Central memory CD8-positive, alpha-beta T cell (primary cell): Measurements from ENCODE around the gene ZYG11A.

Source experiments
- ATAC-seq: fragments of 150-1000 bp; cut with Tn5 transposase; replicated peaks from 2 replicates; pipeline ENCODE4 v1.10.0; 2022; ENCODE audit warnings: mild to moderate bottlenecking, moderate FRiP score, moderate number of reproducible peaks; ENCODE audit not compliant: poor library complexity, severe bottlenecking; ENCODE audit errors: extremely low read depth
- DNase-seq, 2 donors: peaks; one replicate each; pipeline ENCODE4 v3.0.0; 2021; ENCODE audit warnings: low spot score in 2 of 2
- H3K27ac Mint-ChIP-seq: one replicate; pipeline ENCODE4 v1.8.0; 2022; ENCODE audit warnings: low read depth, mild to moderate bottlenecking, moderate library complexity, mixed read lengths
- H3K27me3 Mint-ChIP-seq: one replicate; pipeline ENCODE4 v1.8.0; 2022; ENCODE audit warnings: mixed read lengths
- H3K36me3 Mint-ChIP-seq: one replicate; pipeline ENCODE4 v1.8.0; 2022; ENCODE audit warnings: mild to moderate bottlenecking, moderate library complexity, mixed read lengths; ENCODE audit not compliant: insufficient read depth
- H3K4me1 Mint-ChIP-seq: one replicate; pipeline ENCODE4 v1.8.0; 2022; ENCODE audit warnings: mixed read lengths
- H3K4me3 Mint-ChIP-seq: one replicate; pipeline ENCODE4 v1.8.0; 2022; ENCODE audit warnings: mild to moderate bottlenecking, moderate library complexity, mixed read lengths
- H3K9me3 Mint-ChIP-seq: one replicate; pipeline ENCODE4 v1.8.0; 2022; ENCODE audit warnings: mixed read lengths

The ZYG11A gene

GRCh38 chr1:52914463-52914862 is 71.9 kb downstream of the ZYG11A start:
- Mint-ChIP-seq H3K27me3 (no peaks in the 10 kb centered on the region), H3K36me3 (peaks cover 4% of the 10 kb centered on the region), H3K4me3 (no peak overlapping the region), H3K9me3 (no peaks in the 10 kb centered on the region), H3K4me1 (peaks cover 7% of the 10 kb centered on the region), H3K27ac (no peak overlapping the region)
- ATAC-seq, result no peak
- no peak for DNase-seq

GRCh38 chr1:52915211-52915854 is 72.8 kb downstream of the ZYG11A start:
- Mint-ChIP-seq H3K27ac (no peak overlapping the region), H3K9me3 (no peaks in the 10 kb centered on the region), H3K27me3 (no peaks in the 10 kb centered on the region), H3K4me3 (no peak overlapping the region), H3K4me1 (peaks cover 16% of the 10 kb centered on the region), H3K36me3 (peaks cover 8% of the 10 kb centered on the region)
- no peak for DNase-seq
- ATAC-seq, result no peak

GRCh38 chr1:52915855-52916220 is 73.3 kb downstream of the ZYG11A start:
- H3K4me3 Mint-ChIP-seq, result no peak overlapping the region
- no peak overlapping the region for H3K27ac Mint-ChIP-seq
- no peak for DNase-seq
- peaks cover 19% of the 10 kb centered on the region for H3K4me1 Mint-ChIP-seq
- ATAC-seq, result no peak
- no peaks in the 10 kb centered on the region for H3K9me3 Mint-ChIP-seq
- H3K36me3 Mint-ChIP-seq, result peaks cover 8% of the 10 kb centered on the region
- H3K27me3 Mint-ChIP-seq, result no peaks in the 10 kb centered on the region

GRCh38 chr1:52916241-52916975 is 73.8 kb downstream of the ZYG11A start:
- Mint-ChIP-seq H3K27me3 (no peaks in the 10 kb centered on the region), H3K9me3 (no peaks in the 10 kb centered on the region), H3K36me3 (peaks cover 8% of the 10 kb centered on the region), H3K27ac (no peak overlapping the region), H3K4me1 (peaks cover 20% of the 10 kb centered on the region), H3K4me3 (no peak overlapping the region)
- DNase-seq (no peak), ATAC-seq (no peak)

- H3K4me1 Mint-ChIP-seq, result peaks cover 26% of the 10 kb centered on the region
- no peak for DNase-seq
Measured at GRCh38 chr1:52917156-52917555, 74.6 kb downstream of the ZYG11A start.

GRCh38 chr1:52917581-52917980 is 75.0 kb downstream of the ZYG11A start:
- no peaks in the 10 kb centered on the region for H3K9me3 Mint-ChIP-seq
- no peak for DNase-seq
- no peak overlapping the region for H3K4me3 Mint-ChIP-seq
- peaks cover 11% of the 10 kb centered on the region for H3K36me3 Mint-ChIP-seq
- ATAC-seq, result no peak
- peaks cover 26% of the 10 kb centered on the region for H3K4me1 Mint-ChIP-seq
- H3K27ac Mint-ChIP-seq, result no peak overlapping the region
- no peaks in the 10 kb centered on the region for H3K27me3 Mint-ChIP-seq

More at GRCh38 chr1:52917156-52917555, 74.6 kb downstream of the ZYG11A start:
- no peaks in the 10 kb centered on the region for H3K27me3 Mint-ChIP-seq
- ATAC-seq, result no peak
- H3K36me3 Mint-ChIP-seq, result peaks cover 11% of the 10 kb centered on the region
- H3K9me3 Mint-ChIP-seq, result no peaks in the 10 kb centered on the region
- no peak overlapping the region for H3K27ac Mint-ChIP-seq
- no peak overlapping the region for H3K4me3 Mint-ChIP-seq

- Mint-ChIP-seq H3K27ac (no peak overlapping the region), H3K4me1 (peaks cover 26% of the 10 kb centered on the region), H3K36me3 (peaks cover 11% of the 10 kb centered on the region), H3K4me3 (no peak overlapping the region), H3K9me3 (no peaks in the 10 kb centered on the region), H3K27me3 (no peaks in the 10 kb centered on the region)
- DNase-seq (no peak), ATAC-seq (no peak)
Measured at GRCh38 chr1:52918201-52918600, 75.6 kb downstream of the ZYG11A start.

- DNase-seq (no peak), ATAC-seq (peak; percentile 62)
- Mint-ChIP-seq H3K27ac (peak overlapping the region; percentile 90), H3K36me3 (peaks cover 11% of the 10 kb centered on the region), H3K27me3 (no peaks in the 10 kb centered on the region), H3K4me1 (peaks cover 26% of the 10 kb centered on the region), H3K4me3 (peak overlapping the region; percentile 82), H3K9me3 (no peaks in the 10 kb centered on the region)
Measured at GRCh38 chr1:52919051-52919722, 76.6 kb downstream of the ZYG11A start.

GRCh38 chr1:52919723-52920483 is 77.3 kb downstream of the ZYG11A start:
- peak overlapping the region; percentile 90 for H3K27ac Mint-ChIP-seq
- H3K4me1 Mint-ChIP-seq, result peaks cover 26% of the 10 kb centered on the region
- H3K4me3 Mint-ChIP-seq, result peak overlapping the region; percentile 82
- H3K9me3 Mint-ChIP-seq, result no peaks in the 10 kb centered on the region
- no peak for ATAC-seq
- H3K36me3 Mint-ChIP-seq, result peaks cover 11% of the 10 kb centered on the region
- DNase-seq, result no peak
- no peaks in the 10 kb centered on the region for H3K27me3 Mint-ChIP-seq

GRCh38 chr1:52920791-52921291 is 78.3 kb downstream of the ZYG11A start:
- H3K4me3 Mint-ChIP-seq, result peak overlapping the region; percentile 82
- peaks cover 26% of the 10 kb centered on the region for H3K4me1 Mint-ChIP-seq
- ATAC-seq (no peak), DNase-seq (no peak)
- peak overlapping the region; percentile 90 for H3K27ac Mint-ChIP-seq
- H3K9me3 Mint-ChIP-seq, result no peaks in the 10 kb centered on the region
- H3K27me3 Mint-ChIP-seq, result no peaks in the 10 kb centered on the region
- H3K36me3 Mint-ChIP-seq, result peaks cover 11% of the 10 kb centered on the region

- no peak overlapping the region for H3K27ac Mint-ChIP-seq
- peak overlapping the region; percentile 83 for H3K4me3 Mint-ChIP-seq
- no peak for ATAC-seq
- H3K9me3 Mint-ChIP-seq, result no peaks in the 10 kb centered on the region
- H3K27me3 Mint-ChIP-seq, result no peaks in the 10 kb centered on the region
- H3K36me3 Mint-ChIP-seq, result peaks cover 11% of the 10 kb centered on the region
- no peak for DNase-seq
- peaks cover 25% of the 10 kb centered on the region for H3K4me1 Mint-ChIP-seq
Measured at GRCh38 chr1:52925571-52926005, 83.0 kb downstream of the ZYG11A start.

GRCh38 chr1:52926864-52927211 is 84.3 kb downstream of the ZYG11A start:
- no peaks in the 10 kb centered on the region for H3K27me3 Mint-ChIP-seq
- no peaks in the 10 kb centered on the region for H3K9me3 Mint-ChIP-seq

More at GRCh38 chr1:52926864-52927211, 84.3 kb downstream of the ZYG11A start:
- Mint-ChIP-seq H3K27ac (peak overlapping the region; percentile 32), H3K4me1 (peaks cover 19% of the 10 kb centered on the region), H3K4me3 (peak overlapping the region; percentile 83), H3K36me3 (peaks cover 8% of the 10 kb centered on the region)
- ATAC-seq (peak; percentile 7), DNase-seq (no peak)
